ENCODE data around the gene URGCP. TPM values are rescaled to one million over a fixed set of nuclear protein-coding genes. Genes with fewer than 3 reads are reported as not detected.

URGCP gene
- total RNA-seq, 3 donors from 2014 or later, result 51.0 to 64.8 (median 60.4) TPM

GRCh38 chr7:43915907-43916306 is 9.5 kb upstream of the URGCP start:
- DNase-seq (no peak), ATAC-seq (no peak)
- no peak for TF ChIP-seq CTCF (IDR thresholded peaks at IDR 0.05)
- H3K9me3 ChIP-seq, result no peaks in the 10 kb centered on the region
- intact Hi-C loops (cut with DNase I, micrococcal nuclease), result no loop called here
- no peaks in the 10 kb centered on the region for H3K36me3 ChIP-seq (ENCODE audit: low read depth)
- no peaks in the 10 kb centered on the region for H3K4me1 ChIP-seq (ENCODE audit: low read depth)
- no peak overlapping the region for H3K4me3 ChIP-seq

GRCh38 chr7:43914795-43915194 is 8.4 kb upstream of the URGCP start:
- no peak for TF ChIP-seq CTCF (IDR thresholded peaks at IDR 0.05)
- intact Hi-C loops (cut with DNase I, micrococcal nuclease), result no loop called here
- ATAC-seq (no peak), DNase-seq (no peak)
- Histone ChIP-seq H3K4me3 (no peak overlapping the region), H3K36me3 (ENCODE audit: low read depth) (no peaks in the 10 kb centered on the region), H3K4me1 (ENCODE audit: low read depth) (no peaks in the 10 kb centered on the region), H3K9me3 (no peaks in the 10 kb centered on the region)

GRCh38 chr7:43905956-43906330 is 453 bp downstream of the URGCP start:
- H3K4me3 ChIP-seq, result peak overlapping the region; percentile 50
- H3K9me3 ChIP-seq, result no peaks in the 10 kb centered on the region
- ATAC-seq (peak; percentile 10), DNase-seq (peak; percentile 34 to 57 (median 55))
- H3K36me3 ChIP-seq (ENCODE audit: low read depth), result no peaks in the 10 kb centered on the region
- intact Hi-C loops (cut with DNase I, micrococcal nuclease), result no loop called here
- TF ChIP-seq CTCF (IDR thresholded peaks at IDR 0.05), result no peak
- H3K4me1 ChIP-seq (ENCODE audit: low read depth), result peaks cover 20% of the 10 kb centered on the region

GRCh38 chr7:43905209-43905946 is 1.0 kb downstream of the URGCP start:
- DNase-seq (peak; percentile 65 to 69 (median 68)), ATAC-seq (peak; percentile 89)
- peaks cover 20% of the 10 kb centered on the region for H3K4me1 ChIP-seq (ENCODE audit: low read depth)
- H3K36me3 ChIP-seq (ENCODE audit: low read depth), result no peaks in the 10 kb centered on the region
- no peaks in the 10 kb centered on the region for H3K9me3 ChIP-seq
- intact Hi-C loops (cut with DNase I, micrococcal nuclease), result no loop called here
- peak overlapping the region; percentile 50 for H3K4me3 ChIP-seq
- TF ChIP-seq CTCF (IDR thresholded peaks at IDR 0.05), result no peak

GRCh38 chr7:43904533-43905208 is 1.7 kb downstream of the URGCP start:
- H3K4me1 ChIP-seq (ENCODE audit: low read depth), result peaks cover 20% of the 10 kb centered on the region
- TF ChIP-seq CTCF (IDR thresholded peaks at IDR 0.05), result no peak
- intact Hi-C loops (cut with DNase I, micrococcal nuclease), result no loop called here
- DNase-seq (no peak), ATAC-seq (peak; percentile 49)
- no peaks in the 10 kb centered on the region for H3K9me3 ChIP-seq
- no peaks in the 10 kb centered on the region for H3K36me3 ChIP-seq (ENCODE audit: low read depth)
- H3K4me3 ChIP-seq, result no peak overlapping the region
